HFF-Myc (cell line): Measurements from ENCODE around the gene TBC1D22A.
"Not testable (repeated sequence)": the region's sequence is repeated elsewhere in the genome, so short reads cannot be mapped to it uniquely, and the experiment has no call there.

Experiments
- DNase-seq: peaks from one replicate; pipeline ENCODE4 v3.0.0-alpha.2; 2011; ENCODE audit warnings: low read depth; ENCODE audit errors: extremely low read depth
- H3K4me3 ChIP-seq: replicated peaks from 2 replicates; pipeline ENCODE4 v1.5.1; 2011; ENCODE audit warnings: low read depth, mild to moderate bottlenecking, control low read depth, low read length
- CTCF ChIP-seq: IDR thresholded peaks from 2 replicates; pipeline ENCODE4 v1.5.1; 2012; ENCODE audit warnings: mild to moderate bottlenecking, low read depth, low read length, control low read depth; ENCODE audit errors: missing control alignments

The TBC1D22A gene

GRCh38 chr22:46776876-46777608 lies 14.6 kb downstream of the TBC1D22A start:
- H3K4me3 ChIP-seq: no peak overlapping the region
- no peak for DNase-seq
- no peak for TF ChIP-seq CTCF

GRCh38 chr22:46777609-46777970 lies 15.1 kb downstream of the TBC1D22A start:
- no peak for TF ChIP-seq CTCF
- no peak overlapping the region for H3K4me3 ChIP-seq
- no peak for DNase-seq

- no peak for DNase-seq
- TF ChIP-seq CTCF: no peak
- H3K4me3 ChIP-seq: no peak overlapping the region
Measured at GRCh38 chr22:46779023-46779422, 16.6 kb downstream of the TBC1D22A start.

GRCh38 chr22:46779651-46780050 lies 17.2 kb downstream of the TBC1D22A start:
- TF ChIP-seq CTCF: no peak
- H3K4me3 ChIP-seq: no peak overlapping the region
- DNase-seq: no peak

- no peak for TF ChIP-seq CTCF
- DNase-seq: no peak
- H3K4me3 ChIP-seq: no peak overlapping the region
Measured at GRCh38 chr22:46780453-46780852, 18.0 kb downstream of the TBC1D22A start.

- H3K4me3 ChIP-seq: no peak overlapping the region
- DNase-seq: no peak
- TF ChIP-seq CTCF: no peak
Measured at GRCh38 chr22:46781291-46781690, 18.8 kb downstream of the TBC1D22A start.

GRCh38 chr22:46782200-46782599 lies 19.8 kb downstream of the TBC1D22A start:
- not testable (repeated sequence) for H3K4me3 ChIP-seq, DNase-seq
